Astrocyte of the cerebellum (primary cell): Measurements from ENCODE around the gene EXTL1.
A peak's percentile ranks its signal among the peaks of the same experiment; 100 is the strongest.

ENCODE experiments used
- DNase-seq: peaks from one replicate; pipeline ENCODE4 v3.0.0-alpha.2; 2011; ENCODE audit warnings: low read depth
- H3K4me3 ChIP-seq: 2 replicates; pipeline ENCODE4 v1.5.1; 2011; ENCODE audit warnings: mild to moderate bottlenecking, low read depth, low read length, moderate library complexity
- CTCF ChIP-seq: IDR thresholded peaks from 2 replicates; pipeline ENCODE4 v1.5.1; 2012; ENCODE audit warnings: low read length, low read depth, moderate library complexity, mild to moderate bottlenecking; ENCODE audit errors: missing control alignments
- in situ Hi-C: cut with HindIII; loops from 2 replicates; pipeline ENCODE4 v1.10.0; 2017; ENCODE audit warnings: low sequenced_read_pairs

The EXTL1 gene

GRCh38 chr1:25997828-25998761 is 23.5 kb upstream of the EXTL1 start, which contains the start of gene PAFAH2:
TSS of gene PAFAH2 (minus strand) at chr1:25998063. CDS start at chr1:25990816, 7,247 bp downstream.
- DNase-seq: peak; percentile 100
- in situ Hi-C loops: loop anchor here (5.0 kb wide), 2 partner anchors 101 to 166 kb away; no protein-coding TSS in a partner anchor
- peak within 1 kb of the TSS; percentile 61 for H3K4me3 ChIP-seq
- TF ChIP-seq CTCF: peak; percentile 94

DNA sequence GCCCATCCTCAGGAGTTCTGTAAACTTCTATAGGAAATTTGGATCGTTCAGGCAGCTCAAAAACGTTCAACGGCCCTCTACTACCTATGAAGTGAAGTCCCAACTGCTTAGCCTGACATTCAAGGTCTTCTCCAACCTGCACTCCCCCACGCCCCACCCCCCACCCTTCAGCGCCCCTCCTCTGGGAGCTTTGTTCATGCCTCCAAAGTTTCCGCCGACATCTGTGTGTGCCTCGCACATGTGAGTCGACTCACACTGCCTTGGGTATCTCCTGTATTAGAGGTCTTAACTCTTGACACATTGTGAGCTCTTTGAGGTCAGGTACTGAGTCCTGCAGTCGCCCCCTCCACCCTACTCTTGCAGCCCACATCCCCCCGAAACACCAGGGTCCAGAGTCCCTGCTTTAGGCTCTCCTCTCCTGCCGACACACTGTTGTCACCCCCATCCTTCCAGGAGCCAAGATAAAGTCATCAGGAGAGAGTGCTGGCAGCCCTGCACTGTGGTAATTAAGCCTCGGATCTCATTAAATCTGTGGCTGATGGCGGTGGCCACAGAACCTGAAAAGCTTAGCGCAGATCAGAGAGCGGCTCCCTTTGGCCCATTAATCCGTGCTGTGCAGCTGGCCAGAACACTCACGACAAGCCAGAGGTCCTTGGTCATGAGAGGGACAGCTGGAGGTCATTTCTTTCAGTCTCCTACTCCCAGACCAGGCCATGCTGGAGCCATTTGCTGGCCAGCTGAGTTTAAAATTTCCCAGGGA is 22.4 kb upstream of the EXTL1 start:
- TF ChIP-seq CTCF: no peak
- DNase-seq: no peak
- H3K4me3 ChIP-seq: no peak overlapping the region
- in situ Hi-C loops: loop anchor here (5.0 kb wide), 2 partner anchors 102 to 167 kb away; no protein-coding TSS in a partner anchor

GRCh38 chr1:26003262-26003661 is 18.3 kb upstream of the EXTL1 start:
- in situ Hi-C loops: no loop called here
- no peak for TF ChIP-seq CTCF
- H3K4me3 ChIP-seq: no peak overlapping the region
- no peak for DNase-seq

DNA sequence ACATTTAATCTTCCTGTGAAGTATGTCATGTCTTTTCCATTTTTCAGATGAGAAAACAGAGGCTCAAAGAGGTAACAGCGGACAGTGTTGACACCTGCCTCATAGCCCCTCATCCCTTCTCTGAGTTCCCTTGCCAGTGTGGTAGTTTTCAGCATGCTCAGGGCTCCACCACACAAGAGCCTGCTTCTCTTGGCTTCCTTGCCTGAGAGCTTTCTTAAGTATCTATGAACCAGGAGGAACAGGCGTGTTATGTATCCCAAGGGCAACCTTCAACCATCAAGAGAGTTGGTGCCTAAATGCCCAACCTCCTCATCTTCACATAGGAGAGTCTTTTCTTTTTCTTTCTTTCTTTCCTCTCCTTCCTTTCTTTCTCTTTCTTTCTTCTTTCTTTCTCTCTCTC is 17.8 kb upstream of the EXTL1 start:
- no peak for TF ChIP-seq CTCF
- no peak for DNase-seq
- in situ Hi-C loops: no loop called here
- H3K4me3 ChIP-seq: no peak overlapping the region

DNA sequence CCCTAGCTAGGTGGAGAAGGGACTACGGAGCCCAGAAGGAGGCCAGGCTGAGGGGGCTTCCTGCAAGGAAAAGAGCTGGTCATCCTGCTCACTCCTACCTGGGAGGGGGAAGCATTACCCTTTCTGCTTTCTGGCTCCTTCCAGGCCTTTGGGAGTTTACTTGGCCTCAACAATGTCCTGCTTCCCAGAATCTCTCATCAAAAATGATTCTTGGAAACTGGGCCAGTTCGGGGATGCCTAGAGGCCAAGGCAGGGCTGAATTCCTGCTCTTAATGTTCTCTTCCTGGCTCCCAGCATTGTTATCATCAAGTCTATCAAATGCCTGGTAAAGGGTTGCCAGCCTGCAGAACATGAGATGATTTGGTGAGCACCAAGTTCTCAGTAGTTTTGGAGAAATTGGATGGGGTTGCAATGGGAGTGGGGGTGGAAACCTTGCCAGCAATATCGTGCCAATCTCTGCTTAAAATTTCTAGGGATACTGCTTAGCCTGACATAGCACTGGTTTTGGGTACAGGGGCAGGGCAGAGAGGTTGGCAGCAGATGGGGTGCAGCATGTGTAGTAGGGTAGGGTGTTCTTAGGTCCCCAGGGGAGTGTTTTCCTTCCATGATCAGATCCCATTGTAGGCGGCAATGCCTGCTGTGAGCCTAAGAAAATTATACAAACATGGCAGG is 16.0 kb upstream of the EXTL1 start:
- DNase-seq: no peak
- TF ChIP-seq CTCF: no peak
- H3K4me3 ChIP-seq: no peak overlapping the region
- in situ Hi-C loops: no loop called here

DNA sequence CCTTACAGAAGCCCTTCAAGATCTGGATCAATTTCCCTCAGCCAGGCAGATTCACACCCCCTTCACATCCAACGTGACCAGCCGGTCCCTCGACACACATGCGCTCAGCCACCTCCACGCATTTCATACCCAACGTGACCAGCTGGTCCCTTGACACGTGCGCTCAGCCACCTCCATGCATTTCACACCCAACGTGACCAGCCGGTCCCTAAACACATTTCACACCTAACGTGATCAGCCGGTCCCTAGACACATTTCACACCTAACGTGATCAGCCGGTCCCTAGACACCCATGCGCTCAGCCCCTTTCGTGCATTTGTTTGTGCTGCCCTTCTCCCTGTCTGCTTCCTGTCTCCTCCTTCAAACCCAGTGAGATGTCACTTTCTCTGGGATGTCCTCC is 14.9 kb upstream of the EXTL1 start:
- no peak for TF ChIP-seq CTCF
- no peak overlapping the region for H3K4me3 ChIP-seq
- in situ Hi-C loops: no loop called here
- DNase-seq: no peak
